ENCODE data around the gene BRD4.

- TF ChIP-seq CTCF (IDR thresholded peaks at IDR 0.05), result no peak
- no peak for TF ChIP-seq POLR2A (IDR thresholded peaks at IDR 0.05)
Observed at GRCh38 chr19:15212711-15213110, 119.6 kb downstream of the BRD4 start.

Data from vagina (tissue), 2 donors.